GM18499 (cell line): Measurements from ENCODE around the gene IPO11.
"Not testable (repeated sequence)": the region's sequence is repeated elsewhere in the genome, so short reads cannot be mapped to it uniquely, and the experiment has no call there.

Experiments
- ATAC-seq: cut with Tn5 transposase; IDR thresholded peaks from one replicate; pipeline ENCODE4 v1.9.1; 2021; ENCODE audit warnings: moderate number of reproducible peaks; ENCODE audit not compliant: insufficient read depth, unreplicated experiment

The IPO11 gene

GRCh38 chr5:62627121-62627520, 214.6 kb downstream of the IPO11 start:
- no peak for ATAC-seq

- ATAC-seq: no peak
Observed at GRCh38 chr5:62627901-62628300, 215.3 kb downstream of the IPO11 start.

GRCh38 chr5:62631909-62632580, 219.5 kb downstream of the IPO11 start:
- ATAC-seq: no peak

GRCh38 chr5:62633243-62633642, 220.7 kb downstream of the IPO11 start:
- no peak for ATAC-seq

- no peak for ATAC-seq
Observed at GRCh38 chr5:62640446-62640845, 227.9 kb downstream of the IPO11 start.

- no peak for ATAC-seq
Observed at GRCh38 chr5:62642468-62642867, 229.9 kb downstream of the IPO11 start.

- no peak for ATAC-seq
Observed at GRCh38 chr5:62643556-62644451, 231.2 kb downstream of the IPO11 start.

- no peak for ATAC-seq
Observed at GRCh38 chr5:62645223-62645622, 232.7 kb downstream of the IPO11 start.

- no peak for ATAC-seq
Observed at GRCh38 chr5:62647241-62647640, 234.7 kb downstream of the IPO11 start.

- no peak for ATAC-seq
Observed at GRCh38 chr5:62649025-62649424, 236.5 kb downstream of the IPO11 start.

GRCh38 chr5:62649476-62650113, 237.0 kb downstream of the IPO11 start:
- ATAC-seq: no peak

GRCh38 chr5:62650197-62650596, 237.6 kb downstream of the IPO11 start:
- no peak for ATAC-seq

GRCh38 chr5:62652225-62652624, 239.7 kb downstream of the IPO11 start:
- no peak for ATAC-seq

GRCh38 chr5:62653001-62653863, 240.7 kb downstream of the IPO11 start:
- ATAC-seq: no peak

- no peak for ATAC-seq
Observed at GRCh38 chr5:62653864-62654575, 241.5 kb downstream of the IPO11 start.

- not testable (repeated sequence) for ATAC-seq
Observed at GRCh38 chr5:62657772-62658171, 245.2 kb downstream of the IPO11 start.

- no peak for ATAC-seq
Observed at GRCh38 chr5:62661126-62661525, 248.6 kb downstream of the IPO11 start.

- no peak for ATAC-seq
Observed at GRCh38 chr5:62662521-62662920, 250.0 kb downstream of the IPO11 start.

- ATAC-seq: no peak
Observed at GRCh38 chr5:62671479-62671878, 258.9 kb downstream of the IPO11 start.

- ATAC-seq: not testable (repeated sequence)
Observed at GRCh38 chr5:62676596-62676995, 264.0 kb downstream of the IPO11 start.
